Right ventricle myocardium inferior (tissue), 1 donor: ENCODE results near the gene TICRR. TPM values are rescaled to one million over a fixed set of nuclear protein-coding genes. Genes with fewer than 3 reads are reported as not detected.

Source experiments
- ATAC-seq: fragments of 200-7000 bp; cut with Tn5 transposase; one replicate; pipeline ENCODE4 v1.9.1; 2020; ENCODE audit warnings: mild to moderate bottlenecking, moderate library complexity
- DNase-seq: peaks from one replicate; pipeline ENCODE4 v3.0.0; 2021; ENCODE audit errors: missing footprints
- intact Hi-C: fragments of 100-400 bp; cut with DNase I; formaldehyde crosslinking; loops from one replicate; pipeline ENCODE4 v1.11.0; 2022
- total RNA-seq: library from RNA; stranded (reverse); fragmentation: NEBNext Ultra II Directional; extraction: Animal tissue kit (Norgen Biotek cat#: 25700); gene quantifications from one replicate; pipeline ENCODE4 v1.2.1, GENCODE V29; 2021
- donor health status: DM: no; HTN: yes; CAD: no; lungs with severe emphysema.

The TICRR gene
- total RNA-seq, 1 donor from 2014 or later = 0.16 TPM

DNA sequence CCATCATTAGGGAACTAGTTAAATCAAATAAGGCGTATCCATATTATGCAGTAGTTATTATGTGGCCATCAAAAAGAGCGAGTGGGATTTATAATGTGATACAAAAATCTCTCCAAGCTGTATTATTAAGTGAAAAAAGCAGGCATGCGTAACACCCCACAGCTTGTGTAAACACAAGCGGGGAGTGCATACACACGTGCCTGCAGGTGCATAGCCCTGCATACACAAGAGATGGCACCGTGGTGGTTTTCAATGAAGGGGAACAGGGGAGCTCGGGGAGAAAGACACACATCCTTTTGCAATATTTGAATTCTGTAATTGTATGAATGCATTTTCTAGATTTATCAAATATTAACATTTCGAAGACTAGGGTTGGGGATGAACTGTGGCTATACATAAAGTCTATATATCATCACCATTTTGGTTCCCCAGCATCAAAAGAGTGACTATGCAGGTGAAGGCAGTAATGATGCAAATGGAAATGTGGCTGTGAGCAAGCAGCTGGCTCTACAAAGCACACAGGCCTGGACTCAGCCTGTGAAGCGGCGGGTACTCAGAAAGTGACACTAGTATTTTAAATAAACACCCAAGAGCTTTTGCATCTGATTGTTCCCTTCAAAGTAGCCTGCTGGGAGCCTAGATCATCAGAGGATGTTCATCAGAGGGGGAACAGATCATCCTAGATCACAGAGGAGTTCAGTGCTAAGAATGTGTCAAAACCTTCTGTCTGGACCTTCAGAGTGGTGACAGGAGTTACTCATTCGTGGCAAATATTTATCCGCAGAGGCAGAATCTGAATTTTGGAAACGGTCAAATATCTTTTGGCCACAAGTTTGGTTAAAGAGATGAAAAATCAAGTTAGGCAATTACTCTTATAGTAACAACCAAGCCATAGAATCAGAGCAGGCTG is 89.4 kb downstream of the TICRR start:
- ATAC-seq (no peak), DNase-seq (no peak)
- intact Hi-C loops = no loop called here

DNA sequence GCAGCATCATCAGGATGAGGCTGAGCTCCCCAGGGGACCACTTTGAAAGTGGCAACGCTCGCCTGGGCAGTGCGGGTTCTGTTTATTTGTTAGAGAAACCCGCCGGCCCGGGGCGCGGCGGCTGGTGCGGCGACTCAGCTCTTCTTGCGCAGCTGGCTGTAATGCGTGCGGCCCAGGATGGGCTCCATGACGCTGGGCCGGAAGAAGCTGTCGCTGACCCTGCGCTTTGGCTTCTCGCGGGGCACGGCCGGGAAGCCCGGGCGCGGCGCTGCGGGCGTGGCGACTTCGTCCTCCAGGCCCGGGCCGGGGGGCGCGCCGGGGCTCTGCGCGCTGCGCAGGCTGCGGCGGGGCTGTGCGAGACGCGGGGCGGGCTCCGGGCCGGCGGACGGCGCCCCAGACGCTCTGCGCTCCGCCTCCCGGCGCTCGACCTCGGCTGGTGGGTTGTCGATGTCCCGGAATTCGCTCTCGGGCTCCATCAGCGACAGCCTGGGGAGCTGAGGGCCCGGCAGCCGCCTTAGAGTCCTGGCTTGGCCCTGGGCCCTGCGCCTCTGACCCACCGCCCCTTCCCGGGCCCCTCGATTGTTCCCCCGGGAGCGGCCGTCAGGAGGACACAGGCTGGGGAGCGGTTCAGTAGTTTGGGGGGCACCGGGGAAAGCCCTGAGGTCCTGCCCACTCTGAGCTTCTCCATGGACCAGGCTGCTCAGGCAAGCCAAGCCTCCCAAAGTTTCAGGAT is 90.3 kb downstream of the TICRR start:
- DNase-seq (peak; percentile 85), ATAC-seq (peak; percentile 79)
- intact Hi-C loops = no loop called here

- ATAC-seq (peak; percentile 13), DNase-seq (no peak)
- intact Hi-C loops = no loop called here
These were observed 91.1 kb downstream of the TICRR start for GRCh38 chr15:89666184-89666857.

DNA sequence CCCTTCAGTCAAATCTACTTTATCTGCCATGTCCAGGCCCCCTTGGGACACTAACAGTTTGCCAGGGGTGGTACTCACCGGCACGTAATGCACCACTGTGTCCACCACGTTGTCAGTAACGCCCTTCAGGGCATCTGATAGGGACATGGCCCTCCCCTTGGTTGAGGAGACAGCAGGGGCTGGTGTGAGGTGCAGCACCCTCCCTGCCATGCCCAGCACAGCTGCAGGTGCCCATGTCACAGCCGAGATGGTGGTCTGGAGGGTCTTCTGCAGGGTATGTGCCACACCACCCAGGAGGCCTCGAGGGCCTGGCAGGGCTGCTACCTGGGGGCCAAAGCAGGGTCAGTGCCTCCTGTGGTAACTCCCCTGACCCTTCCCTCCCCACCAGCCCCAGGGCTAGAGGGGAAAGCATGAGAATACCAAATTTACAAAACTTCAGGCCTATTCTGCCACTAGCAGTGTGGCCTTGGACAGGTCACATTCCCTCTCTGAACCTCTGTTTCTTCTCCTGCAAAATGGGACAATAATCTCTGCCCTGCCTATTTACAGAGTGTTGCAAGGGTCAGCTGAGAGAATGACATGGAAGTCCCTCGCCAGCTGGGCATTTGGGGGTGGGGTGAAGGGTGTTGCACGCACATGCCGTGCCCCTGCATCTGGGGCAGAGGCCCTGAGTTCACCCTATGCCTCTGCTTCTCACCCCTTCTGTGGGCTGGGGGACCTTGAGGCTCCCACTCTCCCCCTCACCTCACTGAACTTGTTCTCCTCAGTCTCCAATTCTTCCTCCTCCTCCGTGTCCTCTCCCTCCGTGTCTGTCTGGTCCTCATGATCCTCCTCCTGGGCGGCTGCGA is 91.8 kb downstream of the TICRR start:
- DNase-seq (no peak), ATAC-seq (no peak)
- intact Hi-C loops = no loop called here

GRCh38 chr15:89667706-89667960 is 92.4 kb downstream of the TICRR start:
- DNase-seq (no peak), ATAC-seq (no peak)
- intact Hi-C loops = no loop called here

DNA sequence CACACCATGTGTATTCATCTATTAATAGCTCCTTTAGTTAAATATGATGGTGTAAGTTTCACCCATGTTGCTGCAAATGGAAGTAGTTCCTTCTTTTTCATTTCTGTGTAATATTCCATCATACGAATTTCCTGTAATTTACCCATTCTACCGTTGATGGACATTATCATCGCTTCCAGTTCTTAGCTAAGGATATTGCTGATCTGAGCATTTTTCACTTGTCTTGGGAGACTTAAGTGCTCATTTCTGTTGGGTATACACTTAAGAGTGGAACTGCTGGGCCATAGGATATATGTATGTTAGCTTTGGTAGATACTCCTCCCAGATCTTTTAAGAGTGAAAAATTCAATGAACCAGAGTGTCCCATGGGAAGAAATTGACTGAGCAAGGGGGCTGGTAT is 92.9 kb downstream of the TICRR start:
- ATAC-seq (no peak), DNase-seq (no peak)
- intact Hi-C loops = no loop called here

GRCh38 chr15:89669309-89669865 is 94.1 kb downstream of the TICRR start:
- no peak for DNase-seq
- no peak for ATAC-seq

DNA sequence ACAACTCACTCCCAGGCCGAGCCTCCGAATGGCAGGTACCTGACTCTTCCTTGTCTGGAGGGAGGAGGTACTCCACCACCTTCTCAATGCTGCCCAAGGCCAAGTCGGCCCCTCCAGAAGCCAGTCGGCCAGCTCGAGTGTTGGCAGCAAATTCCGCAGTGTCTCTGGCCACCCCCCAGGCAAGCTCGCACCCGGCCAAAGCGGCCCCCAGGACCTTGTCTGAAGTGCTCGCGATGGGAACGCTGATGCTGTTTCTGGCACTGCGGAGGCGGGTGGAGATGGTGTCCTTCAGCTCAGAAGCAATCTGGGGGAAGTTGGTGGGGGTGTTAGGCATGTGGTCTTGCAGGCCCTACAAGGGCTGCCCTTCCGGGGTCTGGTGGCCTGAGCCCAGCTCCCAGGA is 94.7 kb downstream of the TICRR start:
- intact Hi-C loops = no loop called here

More at GRCh38 chr15:89669309-89669865, 94.1 kb downstream of the TICRR start:
- intact Hi-C loops = no loop called here

DNA sequence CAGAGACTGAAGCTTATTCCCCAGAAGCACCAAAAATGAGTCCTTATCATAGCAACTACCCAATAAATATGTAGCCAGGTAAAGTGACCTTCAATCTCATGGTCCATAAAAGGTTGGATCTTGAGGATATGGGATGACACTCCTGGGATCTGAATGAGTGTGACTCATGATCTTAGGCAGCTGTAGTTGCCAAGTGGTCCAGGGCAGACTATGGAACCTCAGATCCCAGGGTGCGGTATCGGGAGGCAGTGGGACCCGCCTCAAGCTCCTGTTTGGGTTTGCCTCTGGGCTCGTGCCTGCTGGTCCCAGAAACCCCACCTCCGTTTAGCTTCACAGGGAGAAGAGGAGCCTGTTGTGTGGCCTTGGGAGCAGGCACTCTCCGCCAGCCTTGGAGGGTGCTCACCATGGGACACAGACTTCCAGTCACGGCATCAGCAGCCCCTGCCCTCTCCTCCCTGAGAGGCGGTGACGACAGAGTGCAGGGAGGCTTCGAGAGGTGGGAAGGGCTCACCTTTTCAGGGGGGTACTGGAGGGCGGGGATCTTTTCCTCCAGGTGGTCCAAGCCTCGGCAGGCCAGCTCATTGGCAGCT is 95.8 kb downstream of the TICRR start:
- DNase-seq = no peak
- intact Hi-C loops = no loop called here
- no peak for ATAC-seq

More for the DNA sequence above, 94.7 kb downstream of the TICRR start:
- DNase-seq (no peak), ATAC-seq (no peak)

GRCh38 chr15:89671687-89672086 is 96.4 kb downstream of the TICRR start:
- DNase-seq (no peak), ATAC-seq (no peak)

DNA sequence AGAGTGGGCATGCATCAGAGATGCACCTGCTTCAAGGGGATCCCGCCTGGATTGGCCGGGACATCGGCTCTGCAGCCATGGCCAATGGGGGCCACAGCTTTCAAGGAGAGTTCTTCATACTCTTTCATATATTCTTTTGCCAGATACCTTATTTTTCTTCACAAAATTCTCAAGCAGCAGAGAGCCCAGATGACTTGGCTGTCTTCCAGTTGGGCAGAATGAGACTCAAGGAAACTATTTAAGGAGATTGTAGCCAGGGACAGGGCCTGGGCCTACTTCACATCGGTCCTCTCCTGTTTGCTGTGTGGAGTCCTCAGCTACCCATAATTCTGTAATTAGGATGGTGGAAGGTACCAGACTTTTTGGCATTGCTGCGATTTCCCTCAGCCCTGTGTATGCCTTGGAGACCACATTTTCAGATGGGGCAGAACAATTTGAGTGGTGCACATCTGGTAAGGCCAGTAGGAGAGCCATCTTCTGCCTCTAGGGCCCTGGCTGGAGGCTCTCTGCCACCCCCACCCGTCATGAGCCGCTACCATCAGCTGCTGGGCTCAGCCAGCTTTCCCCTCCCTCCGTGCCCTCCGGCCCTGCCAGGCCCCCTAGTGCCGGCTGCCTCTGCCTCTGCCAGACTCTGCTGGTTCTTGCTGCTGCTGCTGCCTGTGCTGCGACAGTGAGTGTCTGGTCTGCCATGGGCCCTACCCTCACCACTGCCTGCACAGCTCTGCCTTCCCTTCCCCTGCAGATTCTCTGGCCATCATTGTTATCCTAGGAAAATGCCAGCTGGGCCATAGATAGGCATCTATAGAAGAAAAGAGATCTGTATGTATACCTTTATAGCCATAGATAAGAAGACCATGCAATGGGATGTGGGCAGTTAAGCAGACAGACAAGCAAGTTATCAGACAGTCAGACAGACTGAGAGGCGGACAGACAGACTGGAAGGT is 97.2 kb downstream of the TICRR start:
- DNase-seq (no peak), ATAC-seq (no peak)
- intact Hi-C loops = no loop called here

More at GRCh38 chr15:89671687-89672086, 96.4 kb downstream of the TICRR start:
- intact Hi-C loops = no loop called here

GRCh38 chr15:89673165-89673512 is 97.9 kb downstream of the TICRR start:
- intact Hi-C loops = no loop called here
- DNase-seq (no peak), ATAC-seq (no peak)

DNA sequence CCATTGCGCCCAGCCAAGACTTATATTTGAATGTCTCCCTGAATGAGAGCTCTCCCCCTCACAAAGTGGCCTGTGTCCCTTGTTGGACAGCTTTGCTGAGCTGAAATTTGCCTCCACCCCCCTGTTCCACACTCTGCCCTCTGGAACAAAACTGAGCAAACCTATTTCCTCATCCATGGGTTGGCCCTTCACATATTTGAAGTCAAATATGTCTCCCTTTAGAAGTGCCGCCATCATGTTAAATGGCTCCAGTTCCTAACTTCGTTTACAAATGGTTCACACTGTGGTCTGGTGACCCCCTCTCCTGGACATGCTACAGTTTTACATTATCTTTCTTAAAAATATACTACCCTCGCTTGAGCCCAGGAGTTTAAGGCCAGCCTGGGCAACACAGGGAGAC is 99.3 kb downstream of the TICRR start:
- intact Hi-C loops = no loop called here
- no peak for ATAC-seq
- DNase-seq = no peak

- ATAC-seq (no peak), DNase-seq (no peak)
- intact Hi-C loops = no loop called here
These were observed 100.3 kb downstream of the TICRR start for GRCh38 chr15:89675606-89676005.

DNA sequence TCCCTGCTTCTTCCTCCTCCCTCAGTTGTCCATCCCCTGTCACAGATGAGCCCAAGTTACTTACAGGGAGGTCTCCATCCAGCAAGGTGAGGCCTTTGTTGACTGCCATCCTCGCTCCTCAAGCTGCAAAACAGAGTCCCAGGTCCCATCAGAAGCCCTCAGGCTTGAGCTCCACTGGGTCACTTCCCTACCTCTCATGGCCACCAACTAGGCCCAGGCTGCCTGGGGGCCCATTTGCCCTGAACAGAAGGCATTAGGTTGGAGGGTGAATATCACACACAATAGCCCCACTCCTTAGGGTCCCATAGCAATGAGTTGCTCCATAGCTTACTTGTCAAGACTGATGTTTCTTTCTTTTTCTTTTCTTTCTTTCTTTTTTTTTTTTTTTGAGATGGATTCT is 102.1 kb downstream of the TICRR start:
- ATAC-seq (no peak), DNase-seq (no peak)
- intact Hi-C loops = no loop called here
